Liver (tissue), 9 donors: ENCODE results near the gene WASL. TPM values are rescaled to one million over a fixed set of nuclear protein-coding genes. Genes with fewer than 3 reads are reported as not detected.

ENCODE experiments used
- DNase-seq: peaks from one replicate; pipeline ENCODE4 v3.0.0-alpha.2; 2017; ENCODE audit warnings: low spot score
- H3K27ac ChIP-seq, 2 donors: one replicate each; pipeline ENCODE4 v1.7.0; 2013; ENCODE audit warnings: inconsistent platforms in 2 of 2, low read length in 2 of 2, control low read depth in 1 of 2, low read depth in 1 of 2, mild to moderate bottlenecking in 1 of 2
- H3K27me3 ChIP-seq, 4 donors: one replicate each; pipeline versions ENCODE4 v1.6.1 to v1.7.0; 2013; ENCODE audit warnings: low read length in 3 of 4, inconsistent platforms in 1 of 4, mild to moderate bottlenecking in 1 of 4, moderate library complexity in 1 of 4; ENCODE audit not compliant: control insufficient read depth in 4 of 4, insufficient read depth in 4 of 4
- H3K36me3 ChIP-seq, 4 donors: one replicate each; pipeline versions ENCODE4 v1.6.1 to v1.7.0; 2013; ENCODE audit warnings: low read length in 3 of 4, mild to moderate bottlenecking in 3 of 4, low read depth in 1 of 4, moderate library complexity in 1 of 4; ENCODE audit not compliant: control insufficient read depth in 4 of 4, insufficient read depth in 3 of 4
- H3K4me1 ChIP-seq, 4 donors: one replicate each; pipeline versions ENCODE4 v1.6.1 to v1.7.0; 2013; ENCODE audit warnings: low read length in 3 of 4, mild to moderate bottlenecking in 3 of 4, moderate library complexity in 1 of 4; ENCODE audit not compliant: control insufficient read depth in 4 of 4, insufficient read depth in 4 of 4
- H3K4me3 ChIP-seq, 3 donors: one replicate each; pipeline versions ENCODE4 v1.6.1 to v1.7.0; 2013; ENCODE audit warnings: low read length in 3 of 3, control low read depth in 1 of 3, low read depth in 1 of 3, mild to moderate bottlenecking in 1 of 3
- H3K9ac ChIP-seq, 2 donors: one replicate each; pipeline ENCODE4 v1.7.0; 2013; ENCODE audit warnings: low read length in 2 of 2, mild to moderate bottlenecking in 2 of 2, moderate library complexity in 2 of 2, control low read depth in 1 of 2, low read depth in 1 of 2
- H3K9me3 ChIP-seq, 4 donors: one replicate each; pipeline versions ENCODE4 v1.6.1 to v1.7.0; 2013; ENCODE audit warnings: low read length in 3 of 4; ENCODE audit not compliant: control insufficient read depth in 4 of 4
- ATF3 ChIP-seq: IDR thresholded peaks from 2 replicates; pipeline ENCODE4 v1.6.1; 2016; ENCODE audit warnings: antibody characterized with exemption
- EGR1 ChIP-seq, 2 donors: IDR thresholded peaks; 2 replicates each; pipeline ENCODE4 v1.6.1; 2016 to 2018; ENCODE audit warnings: antibody characterized with exemption in 2 of 2, low read depth in 2 of 2
- FOXA1 ChIP-seq: IDR thresholded peaks from 2 replicates; pipeline ENCODE4 v1.6.1; 2016; ENCODE audit warnings: antibody characterized with exemption
- FOXA2 ChIP-seq: IDR thresholded peaks from 2 replicates; pipeline ENCODE4 v1.6.1; 2016; ENCODE audit warnings: antibody characterized with exemption
- GABPA ChIP-seq, 2 donors: IDR thresholded peaks in 1 of 2; conservative IDR thresholded peaks in 1 of 2; 2 replicates each; pipeline ENCODE4 v1.6.1; 2016; ENCODE audit warnings: antibody characterized with exemption in 2 of 2, mild to moderate bottlenecking in 1 of 2, moderate library complexity in 1 of 2
- HNF4A ChIP-seq, 2 donors: conservative IDR thresholded peaks; 2 replicates each; pipeline ENCODE4 v1.6.1; 2016; ENCODE audit warnings: antibody characterized with exemption in 2 of 2, mild to moderate bottlenecking in 2 of 2
- HNF4G ChIP-seq: IDR thresholded peaks from 2 replicates; pipeline ENCODE4 v1.6.1; 2016; ENCODE audit warnings: antibody characterized with exemption
- JUND ChIP-seq, 2 donors: IDR thresholded peaks; 2 replicates each; pipeline ENCODE4 v1.6.1; 2016; ENCODE audit warnings: antibody characterized with exemption in 2 of 2
- MAX ChIP-seq: IDR thresholded peaks from 2 replicates; pipeline ENCODE4 v1.6.1; 2016; ENCODE audit warnings: antibody characterized with exemption
- NR2F2 ChIP-seq: IDR thresholded peaks from 2 replicates; pipeline ENCODE4 v1.6.1; 2016; ENCODE audit warnings: antibody characterized with exemption
- RAD21 ChIP-seq, 2 donors: IDR thresholded peaks; 2 replicates each; pipeline ENCODE4 v1.6.1; 2016; ENCODE audit warnings: antibody characterized with exemption in 2 of 2, mild to moderate bottlenecking in 2 of 2
- REST ChIP-seq: IDR thresholded peaks from 2 replicates; pipeline ENCODE4 v1.6.1; 2016; ENCODE audit warnings: antibody characterized with exemption, mild to moderate bottlenecking
- RXRA ChIP-seq, 2 donors: IDR thresholded peaks; 2 replicates each; pipeline ENCODE4 v1.6.1; 2017 to 2018; ENCODE audit warnings: antibody characterized with exemption in 2 of 2, mild to moderate bottlenecking in 1 of 2
- SP1 ChIP-seq: IDR thresholded peaks from 2 replicates; pipeline ENCODE4 v1.6.1; 2018; ENCODE audit warnings: antibody characterized with exemption, mild to moderate bottlenecking
- TAF1 ChIP-seq: conservative IDR thresholded peaks from 2 replicates; pipeline ENCODE4 v1.6.1; 2016; ENCODE audit warnings: antibody characterized with exemption, mild to moderate bottlenecking
- YY1 ChIP-seq: IDR thresholded peaks from 2 replicates; pipeline ENCODE4 v1.6.1; 2016; ENCODE audit warnings: antibody characterized with exemption, mild to moderate bottlenecking
- ZBTB33 ChIP-seq: IDR thresholded peaks from 2 replicates; pipeline ENCODE4 v1.6.1; 2016; ENCODE audit warnings: antibody characterized with exemption
- WGBS: extraction: QIAGEN DNeasy Blood & Tissue Kit; methylation state at CpG from one replicate; pipeline ENCODE4 v1.1.7; 2013; 5-methylcytosine and 5-hydroxymethylcytosine counted together
- polyA plus RNA-seq, 2 donors: library from polyadenylated mRNA; stranded (reverse) in 1 of 2; unstranded in 1 of 2; fragments of 200-250 nt in 1 of 2; fragments of >200 nt in 1 of 2; fragmentation: Nextera tagmentation in 1 of 2; extraction: Ambion mirVana in 1 of 2; gene quantifications; one replicate each; pipeline versions ENCODE4 v1.2.1 to v1.2.3, GENCODE V29; 2013 to 2015
- total RNA-seq, 2 donors: library from RNA; depleted of rRNA; stranded (reverse); fragments of >200 nt; gene quantifications; one replicate each; pipeline ENCODE4 v1.2.3, GENCODE V29; 2014
- donor health status: healthy.
- donor health status: healthy.
- donor health status: healthy.
- donor health status: healthy.
- donor health status: healthy.

WASL gene
- total and polyA plus RNA-seq, 4 donors = 12.9 to 20.7 (median 18.1) TPM

GRCh38 chr7:123695944-123696677, 52.7 kb downstream of the WASL start:
- Histone ChIP-seq H3K4me3 (no peak overlapping the region), H3K36me3 (peaks cover 2 to 18% (median 11%) of the 10 kb centered on the region in 4 donors), H3K9ac (no peak overlapping the region), H3K27me3 (no peaks in the 10 kb centered on the region), H3K4me1 (peaks cover 0 to 4% (median 0%) of the 10 kb centered on the region in 4 donors), H3K27ac (no peak overlapping the region), H3K9me3 (no peaks in the 10 kb centered on the region)
- 85% methylated on average over 3 of the region's 3 CpGs for WGBS
- no peak for DNase-seq
- TF ChIP-seq HNF4A (conservative IDR thresholded peaks at IDR 0.05) (no peak), ZBTB33 (no peak), HNF4G (no peak), REST (no peak), RAD21 (IDR thresholded peaks at IDR 0.05) (no peak), RXRA (IDR thresholded peaks at IDR 0.05) (no peak), NR2F2 (no peak), SP1 (no peak), FOXA2 (no peak), GABPA (IDR thresholded peaks at IDR 0.05 in 1 of 2, conservative IDR thresholded peaks at IDR 0.05 in 1 of 2) (no peak), EGR1 (IDR thresholded peaks at IDR 0.05; ENCODE audit: low read depth in 2 of 2) (no peak), YY1 (no peak), FOXA1 (no peak), ATF3 (no peak), JUND (IDR thresholded peaks at IDR 0.05) (no peak)

- H3K27ac ChIP-seq = no peak overlapping the region
- H3K36me3 ChIP-seq = peaks cover 0 to 23% (median 15%) of the 10 kb centered on the region in 4 donors
- no peaks in the 10 kb centered on the region for H3K9me3 ChIP-seq
- no peaks in the 10 kb centered on the region for H3K27me3 ChIP-seq
- 97% methylated on average over 6 of the region's 6 CpGs for WGBS
- no peak overlapping the region for H3K9ac ChIP-seq
- no peak overlapping the region for H3K4me3 ChIP-seq
- DNase-seq = no peak
- TF ChIP-seq YY1 (no peak), FOXA1 (no peak), HNF4A (conservative IDR thresholded peaks at IDR 0.05) (no peak), MAX (no peak), HNF4G (no peak), JUND (IDR thresholded peaks at IDR 0.05) (no peak), GABPA (IDR thresholded peaks at IDR 0.05 in 1 of 2, conservative IDR thresholded peaks at IDR 0.05 in 1 of 2) (no peak), ATF3 (no peak), TAF1 (no peak), FOXA2 (no peak), ZBTB33 (no peak), NR2F2 (no peak), REST (no peak), RXRA (IDR thresholded peaks at IDR 0.05) (no peak), SP1 (no peak)
- H3K4me1 ChIP-seq = peaks cover 0 to 4% (median 0%) of the 10 kb centered on the region in 4 donors
These were observed 56.3 kb downstream of the WASL start for GRCh38 chr7:123692471-123692877.
